Measurements from ENCODE around the gene KCNJ16.

Gene KCNJ16

GRCh38 chr17:70070305-70071027 lies 4.6 kb upstream of the KCNJ16 start:
- no peak for FAIRE-seq

DNA sequence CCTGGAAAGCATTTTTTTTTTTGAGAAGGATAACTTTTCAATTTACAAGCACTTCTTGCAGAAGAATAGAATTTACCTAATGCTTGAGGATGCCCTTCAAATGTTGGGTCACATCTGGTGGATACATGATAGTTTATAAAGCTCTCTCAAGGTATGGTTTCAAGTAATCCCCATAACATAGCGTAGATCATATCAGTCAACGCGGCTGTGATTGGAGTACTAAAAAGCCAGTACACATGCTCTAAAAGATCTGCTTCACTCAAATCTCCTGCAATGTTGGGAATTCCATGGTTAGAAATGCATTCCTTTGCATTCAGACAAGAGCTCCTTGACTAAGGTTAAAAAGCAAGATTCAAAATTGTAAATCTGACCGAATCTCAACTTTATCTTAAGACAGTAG lies 3.9 kb upstream of the KCNJ16 start:
- FAIRE-seq: no peak

- no peak for FAIRE-seq
Observed at GRCh38 chr17:70071620-70072019, 3.4 kb upstream of the KCNJ16 start.

DNA sequence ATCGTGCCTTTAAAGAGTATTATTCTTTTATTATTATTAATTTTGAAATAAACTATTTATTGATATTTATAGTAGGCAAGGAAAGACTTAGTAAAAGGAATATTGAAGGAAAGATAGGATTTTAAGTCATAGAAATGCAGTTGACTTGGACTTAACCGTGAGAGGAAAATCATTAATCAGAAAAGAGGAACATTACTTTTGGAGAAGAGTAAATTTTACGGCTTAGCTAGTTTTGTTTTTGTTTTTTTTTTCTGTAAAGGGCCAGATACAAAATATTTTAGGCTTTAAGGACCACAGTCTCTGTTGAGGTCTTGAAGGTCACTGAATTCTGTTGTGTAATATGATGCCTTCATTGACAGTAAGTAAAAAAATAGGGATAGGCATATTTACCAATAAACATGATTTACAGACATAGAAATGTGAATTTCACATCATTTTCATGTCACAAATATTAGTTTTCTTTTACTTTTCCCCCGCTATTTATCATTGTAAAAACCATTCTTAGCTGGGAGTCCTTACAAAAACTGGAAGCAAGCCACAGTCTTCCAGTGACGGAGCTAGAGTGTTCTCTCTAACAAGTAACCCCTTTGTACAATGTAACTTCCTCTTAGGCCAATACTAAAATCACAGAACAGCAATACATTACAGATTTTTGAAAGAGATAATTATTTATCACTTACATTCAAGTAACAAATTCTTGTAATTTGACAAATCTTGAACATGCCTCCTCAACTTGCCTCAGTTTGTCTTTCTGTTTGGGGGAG lies 2.3 kb upstream of the KCNJ16 start:
- FAIRE-seq: no peak

DNA sequence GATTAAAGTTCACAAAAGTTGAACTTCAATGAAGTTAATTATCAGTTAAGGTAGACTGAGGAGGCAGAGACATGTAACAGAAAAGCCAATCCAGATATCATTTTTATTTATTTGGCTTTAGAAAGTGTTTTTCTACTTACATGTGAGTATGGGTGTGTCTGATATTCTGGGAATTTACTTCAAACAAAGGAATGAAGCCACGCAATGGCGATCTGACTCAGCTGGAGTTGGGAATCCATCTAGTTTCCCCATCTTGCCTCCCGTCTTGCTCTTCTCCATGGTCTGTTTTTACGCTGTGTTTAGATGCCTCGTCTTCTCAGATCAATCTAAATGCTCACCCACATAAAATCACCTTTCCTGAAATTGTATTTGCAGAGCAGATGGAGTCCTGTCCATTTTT lies 1.7 kb upstream of the KCNJ16 start:
- no peak for FAIRE-seq

GRCh38 chr17:70073799-70074198 lies 1.2 kb upstream of the KCNJ16 start:
- FAIRE-seq: no peak

- peak; percentile 76 for FAIRE-seq
Observed at GRCh38 chr17:70074236-70074830, 692 bp upstream of the KCNJ16 start.

DNA sequence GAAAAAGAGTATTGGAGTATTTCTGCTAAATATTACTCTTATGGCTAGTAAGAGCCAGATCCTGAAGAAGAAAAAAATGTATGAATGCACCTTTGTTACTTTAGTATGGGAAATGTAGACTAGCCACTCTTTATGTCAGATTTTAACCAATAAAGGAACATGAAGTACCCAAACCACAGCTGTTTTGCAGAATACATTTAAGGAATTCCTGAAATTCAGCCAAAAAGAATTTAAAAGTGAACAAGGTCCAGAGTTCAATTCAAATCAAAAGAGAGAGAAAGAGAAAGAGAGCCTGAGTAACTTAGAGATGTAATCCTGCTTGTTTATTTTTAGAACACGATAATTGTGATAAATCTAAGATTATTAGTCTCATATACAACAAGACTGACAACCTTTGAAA lies 1.2 kb downstream of the KCNJ16 start:
- FAIRE-seq: no peak

- no peak for FAIRE-seq
Observed at GRCh38 chr17:70076831-70077230, 1.8 kb downstream of the KCNJ16 start.

DNA sequence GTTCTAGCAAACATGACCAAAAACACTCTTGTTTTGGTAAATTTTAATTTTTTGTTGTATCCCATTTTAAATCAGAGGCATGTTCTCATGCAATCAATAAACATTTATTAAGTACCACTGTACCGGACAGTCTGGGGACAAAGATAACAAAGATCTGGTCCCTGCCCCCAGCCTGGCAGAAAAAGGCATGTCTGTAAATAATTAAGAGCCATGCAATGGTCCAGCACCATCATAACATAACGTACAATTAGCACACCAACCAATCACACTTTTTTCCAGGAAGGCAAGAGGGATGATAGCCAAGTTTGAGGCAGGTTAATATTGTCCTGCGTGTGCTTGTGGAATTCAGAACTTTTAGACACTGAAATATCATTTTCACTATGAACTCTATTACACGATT lies 3.5 kb downstream of the KCNJ16 start:
- FAIRE-seq: no peak

DNA sequence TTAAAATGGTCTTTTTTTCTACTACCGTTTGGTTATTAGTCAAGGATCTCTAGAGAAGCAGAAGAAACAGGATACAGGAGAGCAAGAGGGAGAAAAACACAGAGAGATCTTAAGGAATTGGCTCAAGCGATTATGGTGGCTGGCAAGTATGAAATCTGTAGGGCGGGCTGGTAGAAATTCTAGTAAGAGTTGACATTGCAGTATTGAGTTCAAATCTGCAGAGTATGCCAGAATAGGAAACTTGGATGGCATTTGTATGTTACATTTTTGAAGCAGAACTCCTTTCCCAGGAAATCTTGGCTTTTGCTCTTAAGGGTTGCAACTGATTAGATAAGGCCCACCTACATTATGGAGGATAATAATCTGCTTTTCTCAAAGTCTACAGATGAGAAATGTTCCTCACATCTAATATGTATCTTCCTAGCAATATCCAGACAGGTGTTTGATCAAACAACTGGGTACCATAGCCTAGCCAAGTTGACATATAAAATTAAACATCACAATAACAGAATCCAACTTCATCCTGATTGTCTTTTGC lies 4.0 kb downstream of the KCNJ16 start:
- FAIRE-seq: no peak

DNA sequence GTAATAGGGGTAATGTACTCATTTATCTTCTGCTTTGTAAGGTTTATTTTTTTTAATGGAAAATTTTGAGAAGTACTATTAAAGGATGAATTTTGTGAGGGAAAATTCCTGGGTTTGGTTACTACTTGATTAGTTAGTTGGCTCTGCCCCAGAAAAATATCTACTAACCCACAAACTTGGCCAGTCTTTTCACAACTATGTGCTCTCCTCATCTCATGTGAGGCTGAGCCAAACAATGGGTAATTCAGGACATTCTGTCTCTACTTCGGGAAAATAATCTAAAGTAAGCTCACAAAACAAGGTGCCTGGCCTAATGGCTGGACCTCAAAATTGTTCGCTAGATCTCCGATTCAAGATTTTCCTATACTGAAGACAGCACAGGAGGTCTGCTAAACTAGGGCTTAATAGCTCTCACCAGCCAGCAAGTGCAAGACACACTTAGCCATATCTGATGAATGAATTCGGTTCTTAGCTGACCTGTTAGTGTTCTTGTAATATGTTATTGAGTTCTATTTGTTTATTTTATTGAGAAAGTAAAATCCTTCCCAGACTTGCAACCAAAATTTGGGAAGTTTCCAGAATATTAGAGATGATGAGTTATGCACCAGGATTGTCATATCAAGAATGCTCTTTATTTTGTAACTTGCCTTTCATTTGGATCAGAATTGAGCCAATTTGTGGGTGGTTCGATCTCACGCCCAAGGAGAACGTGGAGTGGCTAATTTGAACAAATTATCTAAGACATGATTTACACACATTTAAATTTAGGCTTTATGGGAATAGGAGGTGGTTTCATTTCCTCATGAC lies 5.7 kb downstream of the KCNJ16 start:
- FAIRE-seq: no peak

GRCh38 chr17:70081885-70082284 lies 6.9 kb downstream of the KCNJ16 start:
- FAIRE-seq: peak; percentile 38

DNA sequence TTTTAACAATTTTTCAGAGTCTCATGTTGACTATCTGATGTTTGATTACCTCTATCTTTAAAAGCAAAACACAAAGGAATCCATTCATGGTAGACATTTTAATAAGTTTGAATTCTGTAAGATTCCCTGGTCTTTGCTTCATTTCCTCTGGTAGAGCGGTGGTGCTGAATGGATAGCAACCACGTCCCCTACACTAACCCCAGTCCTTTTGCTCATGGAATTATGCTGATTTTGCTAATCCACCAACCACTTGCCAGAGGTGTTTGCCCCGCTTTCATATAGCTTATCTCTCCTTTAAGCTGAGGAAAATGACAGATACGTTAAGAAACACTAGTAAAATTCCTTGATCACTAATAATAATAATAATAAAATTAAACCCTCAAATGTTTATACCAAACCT lies 9.5 kb downstream of the KCNJ16 start:
- no peak for FAIRE-seq

GRCh38 chr17:70086516-70086915 lies 11.5 kb downstream of the KCNJ16 start:
- no peak for FAIRE-seq

DNA sequence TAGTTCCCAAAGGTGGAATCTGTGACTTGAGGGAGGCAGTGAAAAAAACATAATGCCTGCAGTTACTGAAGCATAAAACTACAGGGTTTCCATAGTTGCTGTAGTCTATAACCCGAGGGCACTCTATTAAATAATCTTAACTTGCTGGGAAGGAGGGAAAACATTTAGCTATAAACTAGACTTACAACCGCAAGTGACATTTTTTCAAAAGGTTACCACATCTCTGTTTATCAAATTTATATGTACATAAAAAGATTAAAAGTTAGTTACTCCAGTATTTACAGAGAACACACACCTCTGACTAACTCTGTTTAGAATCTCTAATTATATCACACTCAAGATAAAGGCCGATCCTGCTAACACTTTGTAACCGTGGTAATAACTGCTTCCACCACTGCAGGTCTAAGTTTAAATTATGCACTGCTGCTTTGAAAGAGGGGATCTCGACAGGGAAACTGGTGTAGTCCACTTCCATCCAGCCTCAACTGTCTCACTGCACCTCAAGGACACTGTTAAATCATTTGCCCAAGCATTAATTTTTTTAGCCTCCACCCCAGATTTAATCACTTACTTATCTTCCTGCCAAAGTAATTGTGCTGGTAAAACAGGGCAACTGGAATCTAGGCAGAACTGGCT lies 14.6 kb downstream of the KCNJ16 start:
- FAIRE-seq: peak; percentile 97

DNA sequence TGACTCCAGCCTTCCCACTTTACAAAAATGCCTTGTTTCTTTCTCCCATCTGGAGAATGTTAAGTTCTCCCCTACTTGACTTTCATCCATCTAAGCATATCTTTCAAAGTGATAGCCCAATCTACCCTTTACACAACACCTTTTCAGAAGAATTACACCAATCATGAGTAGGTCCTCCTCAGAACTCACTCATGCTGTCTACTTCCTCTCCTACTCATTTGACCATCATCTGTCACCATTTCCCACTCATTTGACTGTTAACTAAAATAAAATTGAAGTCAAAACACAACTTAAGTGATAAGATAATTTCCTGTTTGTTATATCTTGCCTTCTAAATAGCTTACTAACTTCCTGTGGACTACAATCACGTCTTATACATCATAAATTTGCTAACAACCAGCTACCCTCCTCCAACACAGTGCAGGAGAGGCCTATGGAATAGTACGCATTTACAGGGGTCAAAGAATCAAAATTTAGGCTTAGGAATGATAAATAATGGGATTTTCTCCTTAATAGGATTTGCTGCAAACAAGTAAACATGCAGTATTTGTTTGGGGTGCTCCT lies 16.1 kb downstream of the KCNJ16 start:
- FAIRE-seq: no peak

GRCh38 chr17:70091696-70092095 lies 16.7 kb downstream of the KCNJ16 start:
- no peak for FAIRE-seq

- no peak for FAIRE-seq
Observed at GRCh38 chr17:70093163-70093562, 18.1 kb downstream of the KCNJ16 start.

DNA sequence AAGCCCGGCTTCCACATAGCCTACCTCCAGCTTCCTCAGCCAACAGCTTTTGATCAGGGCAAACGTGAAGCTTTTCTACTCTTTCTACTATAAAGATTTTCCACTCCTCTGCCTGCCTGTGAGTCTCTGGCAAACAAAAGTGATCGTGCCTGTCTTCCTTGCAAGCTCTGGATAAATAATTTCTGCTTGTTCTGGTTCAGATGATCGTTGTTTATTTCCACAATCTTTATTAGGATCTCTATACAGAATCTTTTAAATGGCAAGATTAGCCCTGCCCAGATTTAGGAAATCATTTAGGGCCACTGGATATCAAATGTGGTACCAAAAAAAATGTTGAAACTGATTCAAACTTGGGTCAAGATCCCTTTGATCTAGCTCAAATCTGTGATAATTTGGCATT lies 20.4 kb downstream of the KCNJ16 start:
- no peak for FAIRE-seq

DNA sequence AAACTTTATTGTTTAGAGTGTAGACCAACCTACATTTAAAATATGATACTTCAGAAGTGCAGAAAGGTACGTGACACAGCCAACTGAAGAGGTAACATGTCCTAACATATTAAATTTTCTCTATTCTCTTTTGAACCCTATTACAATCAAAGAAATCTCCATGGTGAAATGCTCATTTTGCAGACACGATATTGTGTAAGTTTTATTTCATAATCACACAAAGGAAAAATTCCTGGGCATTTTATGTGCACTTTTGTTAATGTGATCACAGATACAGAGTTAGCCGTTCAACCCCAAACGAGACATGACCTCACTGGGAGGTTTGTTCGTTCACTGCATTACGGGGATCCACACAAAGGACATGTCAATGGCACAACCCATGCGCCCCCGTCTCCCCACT lies 21.8 kb downstream of the KCNJ16 start:
- no peak for FAIRE-seq

DNA sequence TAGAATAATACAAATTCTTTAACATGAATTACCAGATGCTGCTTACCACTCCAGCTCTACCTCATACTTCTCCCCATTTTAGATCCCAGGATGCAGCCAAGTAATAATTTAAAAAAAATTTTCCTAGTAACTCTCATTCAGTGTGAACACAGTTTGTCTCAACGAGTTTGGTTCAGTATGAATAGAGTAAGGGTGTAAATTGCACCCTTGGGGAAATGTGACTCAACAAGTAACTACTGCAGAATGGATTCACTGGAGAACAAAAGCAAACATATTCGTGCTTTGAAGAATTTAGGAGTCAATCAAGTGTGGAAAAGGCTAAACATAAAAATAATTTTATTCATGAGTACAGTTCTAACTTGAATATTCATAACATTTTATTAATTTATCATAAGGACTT lies 23.0 kb downstream of the KCNJ16 start:
- peak; percentile 74 for FAIRE-seq
